Transverse colon (tissue), 4 donors: ENCODE results near the gene IL6R. TPM values are rescaled to one million over a fixed set of nuclear protein-coding genes. Genes with fewer than 3 reads are reported as not detected.
A peak's percentile ranks its signal among the peaks of the same experiment; 100 is the strongest.
"Not testable (repeated sequence)": the region's sequence is repeated elsewhere in the genome, so short reads cannot be mapped to it uniquely, and the experiment has no call there.

Experiments used
- DNase-seq: peaks from one replicate; pipeline ENCODE4 v3.0.0-alpha.2; 2019
- H3K27ac ChIP-seq, 4 donors: fragments of 200-600 bp; sonication (generic); 2 replicates each; pipeline ENCODE4 v1.5.1; 2016 to 2018; ENCODE audit warnings: inconsistent platforms in 4 of 4
- H3K27me3 ChIP-seq: fragments of 200-600 bp; sonication (generic); 2 replicates; pipeline ENCODE4 v1.5.1; 2017; ENCODE audit warnings: inconsistent platforms
- H3K36me3 ChIP-seq, 4 donors: fragments of 200-600 bp; sonication (generic); 2 replicates each; pipeline ENCODE4 v1.5.1; 2017 to 2019; ENCODE audit warnings: inconsistent platforms in 4 of 4
- H3K4me1 ChIP-seq, 4 donors: fragments of 200-600 bp; sonication (generic); 2 replicates each; pipeline ENCODE4 v1.5.1; 2017 to 2020; ENCODE audit warnings: inconsistent platforms in 4 of 4
- H3K4me3 ChIP-seq, 4 donors: fragments of 200-600 bp; sonication (generic); 1 replicate in 1 of 4; 2 replicates in 3 of 4; pipeline versions ENCODE4 v1.5.1 to v1.6.1; 2017 to 2019; ENCODE audit warnings: inconsistent platforms in 4 of 4
- H3K9me3 ChIP-seq, 2 donors: fragments of 200-600 bp; sonication (generic); 2 replicates each; pipeline ENCODE4 v1.5.1; 2017 to 2019; ENCODE audit warnings: inconsistent platforms in 2 of 2
- CTCF ChIP-seq, 5 experiments: fragments of 200-600 bp in 3 of 5; fragments of 450-650 bp in 2 of 5; sonication (generic) in 3 of 5; IDR thresholded peaks; 1 replicate in 2 of 5; 2 replicates in 3 of 5; pipeline ENCODE4 v1.5.1; 2016 to 2017; ENCODE audit warnings: antibody characterized with exemption in 5 of 5, inconsistent platforms in 3 of 5, mild to moderate bottlenecking in 2 of 5, moderate library complexity in 1 of 5
- EP300 ChIP-seq: sonication (generic); formaldehyde crosslinking; IDR thresholded peaks from one replicate; pipeline ENCODE4 v1.6.1; 2017; ENCODE audit warnings: antibody characterized with exemption, low read depth
- POLR2A ChIP-seq: fragments of 450-650 bp; IDR thresholded peaks from one replicate; pipeline ENCODE4 v1.6.1; 2016; ENCODE audit warnings: antibody characterized with exemption, mild to moderate bottlenecking, moderate library complexity
- POLR2AphosphoS5 ChIP-seq, 3 donors: sonication (generic); formaldehyde crosslinking; IDR thresholded peaks; one replicate each; pipeline ENCODE4 v1.6.1; 2016; ENCODE audit warnings: antibody characterized with exemption in 3 of 3
- WGBS, 2 donors: methylation state at CpG; one replicate each; pipeline ENCODE4 v1.1.5; 2018; ENCODE audit warnings: low coverage in 1 of 2; 5-methylcytosine and 5-hydroxymethylcytosine counted together
- in situ Hi-C, 4 donors: fragments of 200-750 bp; cut with MboI; loops; one replicate each; pipeline versions ENCODE4 v1.15.0 to v1.15.1; 2017; ENCODE audit warnings: low sequenced_read_pairs in 3 of 4, low pct_ligation_motif_present in 1 of 4, low pct_unique_long_range_greater_than_20kb in 1 of 4
- intact Hi-C: fragments of 100-400 bp; cut with DNase I; formaldehyde crosslinking; loops from one replicate; pipeline ENCODE4 v1.15.1; 2023; ENCODE audit warnings: low total_unique reads
- total RNA-seq, 4 donors: library from RNA; depleted of rRNA; stranded (reverse); fragments of >200 nt; gene quantifications; one replicate each; pipeline ENCODE4 v1.1.0, GENCODE V29; 2016

Gene IL6R
- total RNA-seq = 100 to 1,000 TPM in 1 of 4 donors, 10 to 100 TPM in 3; 10.7 to 107 (median 77.3) TPM

GRCh38 chr1:154404984-154405746 is at the start of gene IL6R:
IL6R (plus strand) TSS chr1:154405343; CDS start chr1:154405630, 287 bp downstream.
- in situ Hi-C loops (loop anchor here in 2 of 4 donors (10.0 kb wide), 1 partner anchor 70 kb away; no protein-coding TSS in a partner anchor), intact Hi-C loops (loop anchor here (5.0 kb wide), 1 partner anchor 37 kb away; no protein-coding TSS in a partner anchor)
- 0% methylated on average over 22 of the region's 66 CpGs; no CpG with 5 or more reads in 1 of the 2 donors for WGBS, 2 donors
- peak within 1 kb of the TSS; percentile 95 to 99 (median 99) for H3K27ac ChIP-seq
- peak; percentile 94 for DNase-seq
- no peaks in the 10 kb centered on the region for H3K27me3 ChIP-seq
- TF ChIP-seq CTCF (IDR thresholded peaks at IDR 0.05) = peak; percentile 19 to 68 (median 61)
- TF ChIP-seq POLR2A = peak; percentile 84
- TF ChIP-seq EP300 = peak; percentile 27
- peak; percentile 98 to 99 (median 98) for TF ChIP-seq POLR2AphosphoS5 (IDR thresholded peaks at IDR 0.05)
- H3K36me3 ChIP-seq = no peaks in the 10 kb centered on the region
- H3K4me3 ChIP-seq = peak within 1 kb of the TSS; percentile 74 to 82 (median 78)
- no peaks in the 10 kb centered on the region for H3K9me3 ChIP-seq
- H3K4me1 ChIP-seq = peaks cover 30 to 52% (median 40%) of the 10 kb centered on the region in 4 donors

- intact Hi-C loops = no loop called here
- 86 to 100% methylated on average over 1 to 8 of the region's 8 CpGs for WGBS, 2 donors
- no peak for DNase-seq
Observed at GRCh38 chr1:154358519-154358918, 46.6 kb upstream of the IL6R start.

GRCh38 chr1:154360288-154360687 is 44.9 kb upstream of the IL6R start:
- Histone ChIP-seq H3K4me1 (no peaks in the 10 kb centered on the region), H3K36me3 (no peaks in the 10 kb centered on the region), H3K9me3 (no peaks in the 10 kb centered on the region), H3K4me3 (no peak overlapping the region), H3K27me3 (no peaks in the 10 kb centered on the region), H3K27ac (no peak overlapping the region)
- in situ Hi-C loops (no loop called here), intact Hi-C loops (no loop called here)
- DNase-seq = no peak
- TF ChIP-seq EP300 (no peak), POLR2A (no peak), POLR2AphosphoS5 (IDR thresholded peaks at IDR 0.05) (no peak), CTCF (IDR thresholded peaks at IDR 0.05) (no peak)

More at GRCh38 chr1:154358519-154358918, 46.6 kb upstream of the IL6R start:
- Histone ChIP-seq H3K27me3 (no peaks in the 10 kb centered on the region), H3K27ac (no peak overlapping the region), H3K36me3 (no peaks in the 10 kb centered on the region), H3K4me3 (no peak overlapping the region), H3K4me1 (peaks cover 0 to 8% (median 3%) of the 10 kb centered on the region in 4 donors), H3K9me3 (no peaks in the 10 kb centered on the region)
- in situ Hi-C loops = no loop called here
- TF ChIP-seq CTCF (IDR thresholded peaks at IDR 0.05) = no peak
- no peak for TF ChIP-seq POLR2AphosphoS5 (IDR thresholded peaks at IDR 0.05)
- no peak for TF ChIP-seq POLR2A
- no peak for TF ChIP-seq EP300

GRCh38 chr1:154360881-154361280 is 44.3 kb upstream of the IL6R start:
- in situ Hi-C loops, H3K9me3 ChIP-seq, H3K4me3 ChIP-seq, H3K36me3 ChIP-seq, H3K27ac ChIP-seq, H3K4me1 ChIP-seq, H3K27me3 ChIP-seq, DNase-seq, intact Hi-C loops: not testable (repeated sequence)
- 89% methylated on average over 3 to 5 of the region's 5 CpGs for WGBS, 2 donors
